Measurements from ENCODE around the gene HSD17B14. TPM values are rescaled to one million over a fixed set of nuclear protein-coding genes. Genes with fewer than 3 reads are reported as not detected.
"Not testable (repeated sequence)": the region's sequence is repeated elsewhere in the genome, so short reads cannot be mapped to it uniquely, and the experiment has no call there.

HSD17B14 gene
- total RNA-seq, 3 donors from 2014 or later, result 2.4 to 10.1 (median 2.4) TPM

- Histone ChIP-seq H3K9me3 (no peaks in the 10 kb centered on the region), H3K4me1 (ENCODE audit: low read depth) (peaks cover 29% of the 10 kb centered on the region), H3K4me3 (no peak overlapping the region), H3K36me3 (ENCODE audit: low read depth) (no peaks in the 10 kb centered on the region)
- DNase-seq (no peak), ATAC-seq (no peak)
- TF ChIP-seq, protein P1, sequence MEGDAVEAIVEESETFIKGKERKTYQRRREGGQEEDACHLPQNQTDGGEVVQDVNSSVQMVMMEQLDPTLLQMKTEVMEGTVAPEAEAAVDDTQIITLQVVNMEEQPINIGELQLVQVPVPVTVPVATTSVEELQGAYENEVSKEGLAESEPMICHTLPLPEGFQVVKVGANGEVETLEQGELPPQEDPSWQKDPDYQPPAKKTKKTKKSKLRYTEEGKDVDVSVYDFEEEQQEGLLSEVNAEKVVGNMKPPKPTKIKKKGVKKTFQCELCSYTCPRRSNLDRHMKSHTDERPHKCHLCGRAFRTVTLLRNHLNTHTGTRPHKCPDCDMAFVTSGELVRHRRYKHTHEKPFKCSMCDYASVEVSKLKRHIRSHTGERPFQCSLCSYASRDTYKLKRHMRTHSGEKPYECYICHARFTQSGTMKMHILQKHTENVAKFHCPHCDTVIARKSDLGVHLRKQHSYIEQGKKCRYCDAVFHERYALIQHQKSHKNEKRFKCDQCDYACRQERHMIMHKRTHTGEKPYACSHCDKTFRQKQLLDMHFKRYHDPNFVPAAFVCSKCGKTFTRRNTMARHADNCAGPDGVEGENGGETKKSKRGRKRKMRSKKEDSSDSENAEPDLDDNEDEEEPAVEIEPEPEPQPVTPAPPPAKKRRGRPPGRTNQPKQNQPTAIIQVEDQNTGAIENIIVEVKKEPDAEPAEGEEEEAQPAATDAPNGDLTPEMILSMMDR (IDR thresholded peaks at IDR 0.05), result no peak
- intact Hi-C loops (cut with DNase I, micrococcal nuclease), result loop anchor here in 1 of 2 donors (10.0 kb wide), 1 partner anchor 86 kb away; the partner anchor contains the start of gene FTL
Observed at GRCh38 chr19:48878196-48879024, 42.1 kb upstream of the HSD17B14 start.

- Histone ChIP-seq H3K36me3 (ENCODE audit: low read depth) (no peaks in the 10 kb centered on the region), H3K4me1 (ENCODE audit: low read depth) (peaks cover 35% of the 10 kb centered on the region), H3K4me3 (no peak overlapping the region), H3K9me3 (no peaks in the 10 kb centered on the region)
- intact Hi-C loops (cut with DNase I, micrococcal nuclease), result loop anchor here in 1 of 2 donors (10.0 kb wide), 1 partner anchor 87 kb away; the partner anchor contains the start of gene FTL
- no peak for DNase-seq
- no peak for ATAC-seq
- TF ChIP-seq, protein P1 (IDR thresholded peaks at IDR 0.05), result no peak
Observed at GRCh38 chr19:48877855-48878195, 41.5 kb upstream of the HSD17B14 start.

DNA sequence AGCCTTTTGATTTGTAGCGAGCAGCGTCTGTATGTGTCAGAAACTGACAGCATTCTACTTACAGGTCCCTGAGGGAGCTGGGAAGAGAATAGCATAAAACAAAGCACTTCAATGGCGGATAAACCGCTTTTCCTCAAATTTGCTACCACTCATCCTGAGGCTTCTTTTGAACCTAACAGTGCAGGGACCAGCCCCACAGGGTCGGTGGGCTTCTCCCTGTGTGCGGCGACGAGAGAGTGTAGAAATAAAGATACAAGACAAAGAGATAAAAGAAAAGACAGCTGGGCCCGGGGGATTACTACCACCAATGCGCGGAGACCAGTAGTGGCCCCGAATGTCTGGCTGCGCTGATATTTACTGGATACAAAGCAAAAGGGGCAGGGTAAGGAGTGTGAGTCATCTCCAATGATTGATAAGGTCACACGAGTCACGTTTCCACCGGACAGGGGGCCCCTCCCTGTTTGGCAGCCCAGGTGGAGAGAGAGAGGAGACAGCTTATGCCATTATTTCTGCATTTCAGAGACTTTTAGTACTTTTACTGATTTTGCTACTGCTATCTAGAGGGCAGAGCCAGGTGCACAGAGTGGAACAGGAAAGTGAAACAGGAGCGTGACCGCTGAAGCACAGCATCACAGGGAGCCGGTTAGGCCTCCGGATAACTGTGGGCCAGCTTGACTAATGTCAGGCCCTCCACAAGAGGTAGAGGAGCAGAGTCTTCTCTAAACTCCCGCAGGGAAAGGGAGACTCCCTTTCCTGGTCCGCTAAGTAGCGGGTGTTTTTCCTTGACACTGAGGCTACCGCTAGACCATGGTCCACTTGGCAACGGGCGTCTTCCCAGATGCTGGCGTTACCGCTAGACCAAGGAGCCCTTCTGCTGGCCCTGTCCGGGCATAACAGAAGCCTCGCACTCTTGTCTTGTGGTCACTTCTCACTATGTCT is 40.0 kb upstream of the HSD17B14 start:
- H3K9me3 ChIP-seq; ATAC-seq; H3K4me3 ChIP-seq; H3K36me3 ChIP-seq (ENCODE audit: low read depth): not testable (repeated sequence)
- intact Hi-C loops (cut with DNase I, micrococcal nuclease), result loop anchor here in 1 of 2 donors (10.0 kb wide), 1 partner anchor 88 kb away; the partner anchor contains the start of gene FTL
- H3K4me1 ChIP-seq (ENCODE audit: low read depth), result peaks cover 37% of the 10 kb centered on the region
- peak in 1 of 3 donors; percentile 44 for DNase-seq

DNA sequence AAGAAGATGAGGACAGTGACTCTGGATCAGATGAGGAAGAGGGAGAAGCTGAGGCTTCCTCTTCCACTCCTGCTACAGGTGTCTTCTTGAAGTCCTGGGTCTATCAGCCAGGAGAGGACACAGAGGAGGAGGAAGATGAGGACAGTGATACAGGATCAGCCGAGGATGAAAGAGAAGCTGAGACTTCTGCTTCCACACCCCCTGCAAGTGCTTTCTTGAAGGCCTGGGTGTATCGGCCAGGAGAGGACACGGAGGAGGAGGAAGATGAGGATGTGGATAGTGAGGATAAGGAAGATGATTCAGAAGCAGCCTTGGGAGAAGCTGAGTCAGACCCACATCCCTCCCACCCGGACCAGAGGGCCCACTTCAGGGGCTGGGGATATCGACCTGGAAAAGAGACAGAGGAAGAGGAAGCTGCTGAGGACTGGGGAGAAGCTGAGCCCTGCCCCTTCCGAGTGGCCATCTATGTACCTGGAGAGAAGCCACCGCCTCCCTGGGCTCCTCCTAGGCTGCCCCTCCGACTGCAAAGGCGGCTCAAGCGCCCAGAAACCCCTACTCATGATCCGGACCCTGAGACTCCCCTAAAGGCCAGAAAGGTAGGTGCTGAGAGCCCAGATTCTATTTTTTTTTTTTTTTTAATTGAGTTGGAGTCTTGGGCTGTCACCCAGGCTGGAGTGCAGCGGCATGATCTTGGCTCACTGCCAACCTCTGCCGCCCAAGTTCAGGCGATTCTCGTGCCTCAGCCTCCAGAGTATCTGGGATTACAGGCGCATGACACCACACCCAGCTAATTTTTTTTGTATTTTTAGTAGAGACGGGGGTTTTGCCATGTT is 38.2 kb upstream of the HSD17B14 start:
- ATAC-seq, result no peak
- Histone ChIP-seq H3K4me3 (peak overlapping the region; percentile 5), H3K36me3 (ENCODE audit: low read depth) (no peaks in the 10 kb centered on the region), H3K4me1 (ENCODE audit: low read depth) (peaks cover 37% of the 10 kb centered on the region), H3K9me3 (no peaks in the 10 kb centered on the region)
- intact Hi-C loops (cut with DNase I, micrococcal nuclease), result loop anchor here in 1 of 2 donors (10.0 kb wide), 1 partner anchor 90 kb away; the partner anchor contains the start of gene FTL
- DNase-seq, result peak; percentile 47 to 65 (median 64)
- TF ChIP-seq, protein P1 (IDR thresholded peaks at IDR 0.05), result no peak

GRCh38 chr19:48873476-48874302 is 37.4 kb upstream of the HSD17B14 start:
- no peak for ATAC-seq
- H3K36me3 ChIP-seq (ENCODE audit: low read depth), result no peaks in the 10 kb centered on the region
- intact Hi-C loops (cut with DNase I, micrococcal nuclease), result loop anchor here in 1 of 2 donors (10.0 kb wide), 1 partner anchor 91 kb away; the partner anchor contains the start of gene FTL

More at GRCh38 chr19:48873476-48874302, 37.4 kb upstream of the HSD17B14 start:
- H3K4me3 ChIP-seq, result peak overlapping the region; percentile 87
- peaks cover 37% of the 10 kb centered on the region for H3K4me1 ChIP-seq (ENCODE audit: low read depth)
- H3K9me3 ChIP-seq, result no peaks in the 10 kb centered on the region
- peak in 1 of 3 donors; percentile 34 for DNase-seq
- TF ChIP-seq, protein P1 (IDR thresholded peaks at IDR 0.05), result no peak
